BLaER1 (cell line): ENCODE results near the gene CHRNB4.
"Not testable (repeated sequence)": the region's sequence is repeated elsewhere in the genome, so short reads cannot be mapped to it uniquely, and the experiment has no call there.

Experiments used
- H3K27ac ChIP-seq: shearing (Covaris generic); formaldehyde crosslinking; 2 replicates; pipeline ENCODE4 v1.8.1; 2022
- H3K27me3 ChIP-seq: shearing (Covaris generic); formaldehyde crosslinking; 2 replicates; pipeline ENCODE4 v1.8.1; 2022
- H3K36me3 ChIP-seq: shearing (Covaris generic); formaldehyde crosslinking; 2 replicates; pipeline ENCODE4 v1.8.1; 2022
- H3K4me1 ChIP-seq: shearing (Covaris generic); formaldehyde crosslinking; 2 replicates; pipeline ENCODE4 v1.8.1; 2022
- H3K4me2 ChIP-seq: shearing (Covaris generic); formaldehyde crosslinking; 2 replicates; pipeline ENCODE4 v1.8.1; 2022
- H3K4me3 ChIP-seq: shearing (Covaris generic); formaldehyde crosslinking; 2 replicates; pipeline ENCODE4 v1.8.1; 2022
- H3K9ac ChIP-seq: shearing (Covaris generic); formaldehyde crosslinking; 2 replicates; pipeline ENCODE4 v1.8.1; 2022
- H3K9me3 ChIP-seq: shearing (Covaris generic); formaldehyde crosslinking; 2 replicates; pipeline ENCODE4 v1.8.1; 2022
- H4K20me1 ChIP-seq: shearing (Covaris generic); formaldehyde crosslinking; 2 replicates; pipeline ENCODE4 v1.8.1; 2022
- Cebpa-rat ChIP-seq: shearing (Covaris generic); IDR thresholded peaks from 2 replicates; pipeline ENCODE4 v1.8.1; 2022

Gene CHRNB4

GRCh38 chr15:78641102-78641748, at the start of gene CHRNB4:
Gene CHRNB4, minus strand, starts transcription at chr15:78641210. Its CDS starts 77 bp downstream, at chr15:78641133.
- no peak for TF ChIP-seq Cebpa-rat
- H3K4me1 ChIP-seq: peaks cover 21% of the 10 kb centered on the region
- H3K9ac ChIP-seq: peak within 1 kb of the TSS; percentile 78
- no peaks in the 10 kb centered on the region for H4K20me1 ChIP-seq
- no peaks in the 10 kb centered on the region for H3K27me3 ChIP-seq
- peak within 1 kb of the TSS; percentile 60; the same call in 1 of the 2 replicates for H3K27ac ChIP-seq
- H3K4me2 ChIP-seq: peak within 1 kb of the TSS; percentile 94
- no peaks in the 10 kb centered on the region for H3K9me3 ChIP-seq
- no peaks in the 10 kb centered on the region for H3K36me3 ChIP-seq
- peak within 1 kb of the TSS; percentile 73 for H3K4me3 ChIP-seq

- peaks cover 41% of the 10 kb centered on the region for H3K4me1 ChIP-seq
- H3K9me3 ChIP-seq: no peaks in the 10 kb centered on the region
- no peak overlapping the region for H3K27ac ChIP-seq
- H3K27me3 ChIP-seq: no peaks in the 10 kb centered on the region
- no peak for TF ChIP-seq Cebpa-rat
- H3K4me2 ChIP-seq: no peak overlapping the region
- no peak overlapping the region for H3K4me3 ChIP-seq
- no peaks in the 10 kb centered on the region for H4K20me1 ChIP-seq
- no peaks in the 10 kb centered on the region for H3K36me3 ChIP-seq
- no peak overlapping the region for H3K9ac ChIP-seq
Measured at GRCh38 chr15:78689626-78690025, 48.6 kb upstream of the CHRNB4 start.

- Histone ChIP-seq H3K4me3 (no peak overlapping the region), H3K4me2 (peak overlapping the region; percentile 50), H3K9me3 (no peaks in the 10 kb centered on the region), H3K4me1 (peaks cover 44% of the 10 kb centered on the region), H3K27ac (no peak overlapping the region), H4K20me1 (no peaks in the 10 kb centered on the region), H3K9ac (no peak overlapping the region), H3K27me3 (no peaks in the 10 kb centered on the region), H3K36me3 (no peaks in the 10 kb centered on the region)
- no peak for TF ChIP-seq Cebpa-rat
Measured at GRCh38 chr15:78685925-78686324, 44.9 kb upstream of the CHRNB4 start.

DNA sequence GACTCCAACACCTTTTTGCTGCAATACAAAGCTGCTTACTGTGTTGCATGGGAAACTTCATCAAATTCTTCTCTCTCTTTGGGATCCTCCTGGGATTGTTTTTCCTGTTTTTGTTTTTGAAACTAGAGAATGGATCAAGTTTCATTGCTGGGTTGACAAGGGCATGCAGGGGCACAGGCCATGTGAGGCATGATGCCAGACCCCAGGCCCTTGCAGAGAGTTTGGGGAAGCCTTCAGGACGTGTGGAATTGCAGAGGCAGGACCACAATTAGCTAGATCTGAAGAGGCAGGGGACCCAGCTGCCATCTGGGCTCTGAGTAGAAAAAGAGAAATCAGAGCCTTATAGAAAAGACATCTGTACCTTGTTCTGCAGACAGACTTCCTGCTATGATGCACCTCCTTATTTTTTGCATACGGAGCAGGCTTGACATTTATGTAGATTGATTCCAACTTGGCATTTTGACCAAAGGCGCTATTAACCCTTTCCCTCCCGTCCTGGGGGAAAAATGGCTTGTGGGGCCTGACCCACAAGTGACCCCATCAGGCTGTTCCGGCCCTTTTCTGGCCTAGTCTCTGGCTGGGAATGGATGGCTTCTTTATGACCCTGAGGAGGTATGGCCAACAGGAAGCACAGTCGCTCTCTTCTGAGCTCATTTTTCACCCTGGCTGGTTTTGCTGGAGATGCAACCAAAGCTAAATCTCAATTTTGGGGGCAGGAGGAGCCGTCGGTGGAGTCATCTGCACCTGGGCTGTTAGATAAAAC, 44.3 kb upstream of the CHRNB4 start:
- Histone ChIP-seq H3K4me1 (peaks cover 49% of the 10 kb centered on the region), H3K27ac (no peak overlapping the region), H3K36me3 (no peaks in the 10 kb centered on the region), H4K20me1 (no peaks in the 10 kb centered on the region), H3K9ac (no peak overlapping the region), H3K27me3 (no peaks in the 10 kb centered on the region), H3K4me3 (no peak overlapping the region), H3K4me2 (peak overlapping the region; percentile 50), H3K9me3 (no peaks in the 10 kb centered on the region)
- no peak for TF ChIP-seq Cebpa-rat

DNA sequence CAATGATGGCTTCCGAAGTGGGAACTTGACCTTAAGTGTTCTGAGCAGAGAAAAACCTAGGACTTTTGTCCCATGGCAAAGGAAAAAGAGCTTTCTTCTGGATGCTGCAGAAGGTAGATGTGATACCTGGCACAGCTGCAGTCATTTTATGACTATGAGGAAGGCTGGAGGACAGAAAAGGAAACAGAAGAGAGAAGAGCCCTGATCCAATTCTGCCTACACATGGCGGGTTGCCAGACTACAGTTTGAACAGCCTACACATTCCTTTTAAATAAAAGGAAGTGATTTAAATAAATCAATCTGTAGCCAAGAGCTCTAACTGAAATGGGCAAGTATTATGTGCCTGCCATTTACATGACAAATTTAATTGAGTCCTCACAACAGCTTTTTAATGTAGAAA, 43.6 kb upstream of the CHRNB4 start:
- Histone ChIP-seq H3K36me3 (no peaks in the 10 kb centered on the region), H3K4me3 (no peak overlapping the region), H3K4me1 (peaks cover 50% of the 10 kb centered on the region), H3K9me3 (no peaks in the 10 kb centered on the region), H4K20me1 (no peaks in the 10 kb centered on the region), H3K9ac (no peak overlapping the region), H3K27ac (no peak overlapping the region), H3K27me3 (no peaks in the 10 kb centered on the region), H3K4me2 (peak overlapping the region; percentile 50)
- no peak for TF ChIP-seq Cebpa-rat

- H3K4me2 ChIP-seq, H4K20me1 ChIP-seq, H3K9ac ChIP-seq, H3K9me3 ChIP-seq, H3K36me3 ChIP-seq, H3K27ac ChIP-seq, H3K27me3 ChIP-seq, H3K4me3 ChIP-seq: not testable (repeated sequence)
- peaks cover 50% of the 10 kb centered on the region for H3K4me1 ChIP-seq
Measured at GRCh38 chr15:78683599-78683998, 42.6 kb upstream of the CHRNB4 start.

DNA sequence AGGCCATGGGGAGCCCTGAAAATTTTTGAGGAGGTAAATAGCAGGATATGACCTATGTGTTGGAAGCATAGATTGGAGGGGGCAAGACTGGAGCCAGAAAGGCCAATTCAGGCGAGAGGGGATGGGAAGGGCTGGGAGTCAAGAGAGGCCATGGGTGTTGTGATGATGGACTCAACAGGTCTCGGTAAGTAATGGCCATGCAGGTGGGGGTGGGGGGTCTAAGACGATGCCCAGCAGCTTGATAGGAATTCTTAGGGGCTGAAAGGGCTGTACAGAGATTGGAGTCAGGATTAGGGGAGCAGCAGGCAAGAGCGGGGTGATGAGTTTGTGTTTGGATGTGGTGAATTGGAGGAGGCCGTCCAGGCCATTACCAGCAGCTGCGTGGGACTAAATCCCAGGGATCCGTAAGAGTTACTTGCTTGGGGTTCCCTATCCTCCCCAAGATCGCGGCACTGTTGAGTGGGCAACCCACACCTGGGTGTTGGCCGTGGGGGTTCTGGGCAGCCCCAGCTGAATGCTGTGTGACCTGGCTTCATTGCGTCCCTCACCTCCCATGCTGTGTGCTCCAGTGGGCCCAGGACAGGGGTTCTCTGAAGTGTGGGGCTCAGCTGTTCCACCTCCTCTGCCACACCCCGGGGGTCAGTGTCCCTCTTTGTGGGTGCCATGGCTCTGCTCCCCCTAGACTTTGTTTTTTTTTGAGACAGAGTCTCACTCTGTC, 41.8 kb upstream of the CHRNB4 start:
- Histone ChIP-seq H3K9ac (no peak overlapping the region), H4K20me1 (no peaks in the 10 kb centered on the region), H3K9me3 (no peaks in the 10 kb centered on the region), H3K27me3 (no peaks in the 10 kb centered on the region), H3K4me2 (peak overlapping the region; percentile 45; the same call in 1 of the 2 replicates), H3K4me3 (no peak overlapping the region), H3K4me1 (peaks cover 57% of the 10 kb centered on the region), H3K27ac (no peak overlapping the region), H3K36me3 (no peaks in the 10 kb centered on the region)
- no peak for TF ChIP-seq Cebpa-rat

DNA sequence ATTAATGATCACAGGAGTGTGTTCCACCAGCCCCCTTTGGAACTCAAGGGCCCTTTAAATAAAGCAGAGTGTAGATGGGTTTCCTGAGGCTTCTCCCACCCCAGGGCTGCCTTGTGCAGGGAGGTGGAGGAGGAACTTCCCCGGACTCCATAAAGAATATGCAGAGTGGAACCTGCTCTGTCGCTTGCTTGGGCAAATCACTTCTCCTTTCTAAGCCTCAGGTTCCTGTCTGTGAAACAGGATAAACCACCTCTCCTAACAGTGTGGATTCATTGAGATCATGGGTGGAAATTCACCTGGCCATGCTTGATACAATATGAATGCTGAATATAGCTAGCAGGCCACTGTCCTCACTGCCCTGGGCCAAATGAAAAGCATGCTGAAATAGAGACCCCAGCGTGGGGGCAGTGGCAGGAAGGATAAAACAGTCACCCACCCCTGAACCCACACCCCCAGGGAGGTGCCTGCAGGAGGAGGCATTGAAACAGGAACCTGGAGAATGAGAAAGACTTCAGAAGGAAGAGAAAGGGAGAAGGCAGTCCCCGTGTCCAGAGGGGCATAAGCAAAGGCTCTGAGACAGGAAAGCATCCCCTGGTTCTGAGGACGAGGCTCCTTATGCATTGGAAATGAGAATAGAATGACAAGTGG, 41.1 kb upstream of the CHRNB4 start:
- peaks cover 64% of the 10 kb centered on the region for H3K4me1 ChIP-seq
- no peaks in the 10 kb centered on the region for H3K9me3 ChIP-seq
- no peaks in the 10 kb centered on the region for H3K27me3 ChIP-seq
- no peaks in the 10 kb centered on the region for H3K36me3 ChIP-seq
- H3K4me3 ChIP-seq: no peak overlapping the region
- no peak for TF ChIP-seq Cebpa-rat
- H3K27ac ChIP-seq: 0 out of 2 replicates have a peak overlapping the region, but pooled peaks have one; percentile 1
- no peak overlapping the region for H3K9ac ChIP-seq
- no peaks in the 10 kb centered on the region for H4K20me1 ChIP-seq
- peak overlapping the region; percentile 45 for H3K4me2 ChIP-seq

GRCh38 chr15:78681281-78682003, 40.4 kb upstream of the CHRNB4 start:
- Histone ChIP-seq H4K20me1 (no peaks in the 10 kb centered on the region), H3K36me3 (no peaks in the 10 kb centered on the region), H3K9ac (no peak overlapping the region), H3K9me3 (no peaks in the 10 kb centered on the region), H3K4me1 (peaks cover 66% of the 10 kb centered on the region), H3K27ac (0 out of 2 replicates have a peak overlapping the region, but pooled peaks have one; percentile 1), H3K4me3 (no peak overlapping the region), H3K4me2 (peak overlapping the region; percentile 45), H3K27me3 (no peaks in the 10 kb centered on the region)
- no peak for TF ChIP-seq Cebpa-rat
